Astrocyte (in vitro differentiated cells and primary cell): ENCODE measurements around the gene LCN1. TPM values are rescaled to one million over a fixed set of nuclear protein-coding genes. Genes with fewer than 3 reads are reported as not detected.
A peak's percentile ranks its signal among the peaks of the same experiment; 100 is the strongest.

ENCODE experiments used
- DNase-seq: peaks from one replicate; pipeline ENCODE4 v3.0.0-alpha.2; 2010; ENCODE audit warnings: low read depth
- FAIRE-seq: peaks from 2 replicates; lab custom pipeline; 2011; peaks lifted over from hg19 to GRCh38; lab: Jason Lieb, UNC
- H2AFZ ChIP-seq: 2 replicates; pipeline ENCODE4 v1.6.0; 2012; ENCODE audit warnings: low read depth, low read length, inconsistent platforms
- H3K27ac ChIP-seq: 2 replicates; pipeline ENCODE4 v1.5.1; 2011; ENCODE audit warnings: low read depth, low read length, inconsistent platforms
- H3K27me3 ChIP-seq: 2 replicates; pipeline ENCODE4 v1.6.0; 2011; ENCODE audit warnings: low read length, inconsistent platforms; ENCODE audit not compliant: insufficient read depth
- H3K36me3 ChIP-seq: 2 replicates; pipeline ENCODE4 v1.5.1; 2011; ENCODE audit warnings: low read length, inconsistent platforms; ENCODE audit not compliant: insufficient read depth
- H3K4me1 ChIP-seq: 2 replicates; pipeline ENCODE4 v1.5.1; 2011; ENCODE audit warnings: low read length, inconsistent platforms; ENCODE audit not compliant: insufficient read depth
- H3K4me2 ChIP-seq: 2 replicates; pipeline ENCODE4 v1.6.0; 2012; ENCODE audit warnings: low read length, inconsistent platforms
- H3K4me3 ChIP-seq: 2 replicates; pipeline ENCODE4 v1.5.1; 2011; ENCODE audit warnings: low read depth, mild to moderate bottlenecking, low read length, inconsistent platforms; ENCODE audit not compliant: insufficient read depth
- H3K79me2 ChIP-seq: 2 replicates; pipeline ENCODE4 v1.6.0; 2012; ENCODE audit warnings: mild to moderate bottlenecking, low read length, inconsistent platforms; ENCODE audit not compliant: insufficient read depth
- H3K9ac ChIP-seq: 2 replicates; pipeline ENCODE4 v1.6.0; 2012; ENCODE audit warnings: mild to moderate bottlenecking, low read length, inconsistent platforms
- H3K9me3 ChIP-seq: 2 replicates; pipeline ENCODE4 v1.5.1; 2012; ENCODE audit warnings: low read depth, mild to moderate bottlenecking, low read length, inconsistent platforms; ENCODE audit not compliant: insufficient read depth
- H4K20me1 ChIP-seq: 2 replicates; pipeline ENCODE4 v1.6.0; 2012; ENCODE audit warnings: low read length, inconsistent platforms; ENCODE audit not compliant: insufficient read depth
- H3K27ac Mint-ChIP-seq: one replicate; pipeline ENCODE4 v1.8.0; 2021; ENCODE audit warnings: mild to moderate bottlenecking, mixed read lengths; ENCODE audit not compliant: unreplicated experiment
- H3K27me3 Mint-ChIP-seq: one replicate; pipeline ENCODE4 v1.8.0; 2021; ENCODE audit warnings: low read depth, mixed read lengths; ENCODE audit not compliant: unreplicated experiment
- H3K36me3 Mint-ChIP-seq: one replicate; pipeline ENCODE4 v1.8.0; 2021; ENCODE audit warnings: low read depth, mixed read lengths; ENCODE audit not compliant: unreplicated experiment
- H3K4me1 Mint-ChIP-seq: one replicate; pipeline ENCODE4 v1.8.0; 2021; ENCODE audit warnings: low read depth, mixed read lengths; ENCODE audit not compliant: unreplicated experiment
- H3K4me3 Mint-ChIP-seq: one replicate; pipeline ENCODE4 v1.8.0; 2021; ENCODE audit warnings: mild to moderate bottlenecking, moderate library complexity, mixed read lengths; ENCODE audit not compliant: unreplicated experiment
- H3K9me3 Mint-ChIP-seq: one replicate; pipeline ENCODE4 v1.8.0; 2021; ENCODE audit warnings: mild to moderate bottlenecking, mixed read lengths; ENCODE audit not compliant: unreplicated experiment
- EZH2 ChIP-seq: IDR thresholded peaks from 2 replicates; pipeline ENCODE4 v1.6.1; 2012; ENCODE audit warnings: mild to moderate bottlenecking, low read length, inconsistent platforms; ENCODE audit not compliant: insufficient read depth
- total RNA-seq: library from RNA; stranded (reverse); gene quantifications from 2 replicates; pipeline ENCODE4 v1.2.1, GENCODE V29; 2021
- TF ChIP-seq, protein P1 (sequence below): IDR thresholded peaks from 2 replicates; pipeline ENCODE4 v1.5.1; 2011; ENCODE audit warnings: low read depth, mild to moderate bottlenecking, inconsistent platforms, low read length, moderate library complexity; ENCODE audit not compliant: insufficient read depth

LCN1 gene
- total RNA-seq, 1 donor from 2014 or later: not detected

DNA sequence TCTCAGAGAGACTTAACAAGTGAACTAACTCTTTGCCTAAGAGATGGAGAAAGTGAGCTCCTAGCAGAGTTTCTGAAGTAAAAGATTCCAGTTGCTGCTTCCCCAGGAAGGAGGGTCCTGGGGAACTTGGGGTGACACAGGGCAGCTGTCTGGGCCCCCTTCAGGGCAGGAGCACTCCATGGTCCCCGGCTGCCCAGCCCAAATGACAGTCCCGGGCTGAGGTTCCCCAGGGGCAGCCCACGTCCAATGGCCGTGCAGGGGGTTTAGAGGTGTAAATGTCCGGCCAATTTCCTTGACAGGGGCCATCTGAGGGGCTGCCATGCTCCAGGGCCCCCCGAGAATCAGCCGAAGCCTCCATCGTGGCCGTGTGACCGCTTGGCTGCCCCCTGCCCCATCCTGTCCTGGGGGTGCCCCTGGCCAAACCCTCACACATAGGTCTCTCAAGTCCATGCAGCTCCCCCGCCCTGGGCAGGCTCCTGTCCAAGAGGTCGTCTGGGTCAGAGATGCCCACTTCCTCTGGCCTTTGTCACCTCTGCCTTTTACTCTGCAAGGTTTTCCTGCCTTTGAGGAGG, 47.2 kb upstream of the LCN1 start:
- H3K79me2 ChIP-seq: no peaks in the 10 kb centered on the region
- Mint-ChIP-seq H3K27me3 (peaks cover 9% of the 10 kb centered on the region), H3K27ac (no peak overlapping the region), H3K36me3 (peaks cover 6% of the 10 kb centered on the region), H3K9me3 (no peaks in the 10 kb centered on the region), H3K4me3 (no peak overlapping the region), H3K4me1 (peaks cover 1% of the 10 kb centered on the region)
- no peaks in the 10 kb centered on the region for H3K27me3 ChIP-seq
- no peaks in the 10 kb centered on the region for H3K9me3 ChIP-seq
- H4K20me1 ChIP-seq: peaks cover 7% of the 10 kb centered on the region
- TF ChIP-seq, protein P1, sequence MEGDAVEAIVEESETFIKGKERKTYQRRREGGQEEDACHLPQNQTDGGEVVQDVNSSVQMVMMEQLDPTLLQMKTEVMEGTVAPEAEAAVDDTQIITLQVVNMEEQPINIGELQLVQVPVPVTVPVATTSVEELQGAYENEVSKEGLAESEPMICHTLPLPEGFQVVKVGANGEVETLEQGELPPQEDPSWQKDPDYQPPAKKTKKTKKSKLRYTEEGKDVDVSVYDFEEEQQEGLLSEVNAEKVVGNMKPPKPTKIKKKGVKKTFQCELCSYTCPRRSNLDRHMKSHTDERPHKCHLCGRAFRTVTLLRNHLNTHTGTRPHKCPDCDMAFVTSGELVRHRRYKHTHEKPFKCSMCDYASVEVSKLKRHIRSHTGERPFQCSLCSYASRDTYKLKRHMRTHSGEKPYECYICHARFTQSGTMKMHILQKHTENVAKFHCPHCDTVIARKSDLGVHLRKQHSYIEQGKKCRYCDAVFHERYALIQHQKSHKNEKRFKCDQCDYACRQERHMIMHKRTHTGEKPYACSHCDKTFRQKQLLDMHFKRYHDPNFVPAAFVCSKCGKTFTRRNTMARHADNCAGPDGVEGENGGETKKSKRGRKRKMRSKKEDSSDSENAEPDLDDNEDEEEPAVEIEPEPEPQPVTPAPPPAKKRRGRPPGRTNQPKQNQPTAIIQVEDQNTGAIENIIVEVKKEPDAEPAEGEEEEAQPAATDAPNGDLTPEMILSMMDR: no peak
- no peak for TF ChIP-seq EZH2
- no peak overlapping the region for H3K4me2 ChIP-seq
- no peak overlapping the region for H3K4me3 ChIP-seq
- no peak overlapping the region for H3K9ac ChIP-seq
- no peak overlapping the region for H2AFZ ChIP-seq
- no peak overlapping the region for H3K27ac ChIP-seq
- H3K36me3 ChIP-seq: no peaks in the 10 kb centered on the region
- DNase-seq: no peak
- H3K4me1 ChIP-seq: no peaks in the 10 kb centered on the region
- no peak for FAIRE-seq

DNA sequence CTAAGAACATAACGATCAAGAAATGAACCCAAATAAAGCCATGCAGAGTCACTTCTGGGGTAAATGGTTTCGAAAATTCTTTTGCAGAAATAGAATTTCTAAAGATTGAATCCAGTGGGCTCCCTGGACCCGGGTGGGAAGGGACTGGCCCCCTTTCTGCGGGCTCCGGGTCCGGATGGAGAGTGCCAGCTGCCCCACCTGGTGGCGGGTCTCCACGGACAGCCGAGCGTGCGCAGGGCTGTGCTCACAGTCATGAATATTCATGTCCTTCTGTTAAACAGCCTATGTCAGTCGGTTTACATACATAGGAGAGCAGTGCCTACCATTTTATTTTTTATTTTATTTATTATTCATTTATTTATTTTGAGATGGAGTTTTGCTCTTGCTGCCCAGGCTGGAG, 46.3 kb upstream of the LCN1 start:
- FAIRE-seq (no peak), DNase-seq (no peak)
- no peak overlapping the region for H3K4me3 Mint-ChIP-seq
- no peaks in the 10 kb centered on the region for H3K79me2 ChIP-seq
- TF ChIP-seq, protein P1: peak; percentile 20
- no peak for TF ChIP-seq EZH2
- no peak overlapping the region for H2AFZ ChIP-seq
- H3K27me3 ChIP-seq: no peaks in the 10 kb centered on the region
- H3K4me3 ChIP-seq: no peak overlapping the region
- H3K36me3 Mint-ChIP-seq: peaks cover 6% of the 10 kb centered on the region
- H4K20me1 ChIP-seq: peaks cover 7% of the 10 kb centered on the region
- H3K4me1 Mint-ChIP-seq: no peaks in the 10 kb centered on the region
- H3K9ac ChIP-seq: no peak overlapping the region
- H3K27ac ChIP-seq: no peak overlapping the region
- H3K9me3 Mint-ChIP-seq: no peaks in the 10 kb centered on the region
- H3K27me3 Mint-ChIP-seq: peaks cover 9% of the 10 kb centered on the region
- no peak overlapping the region for H3K27ac Mint-ChIP-seq
- H3K4me1 ChIP-seq: no peaks in the 10 kb centered on the region
- no peaks in the 10 kb centered on the region for H3K9me3 ChIP-seq
- no peaks in the 10 kb centered on the region for H3K36me3 ChIP-seq
- H3K4me2 ChIP-seq: no peak overlapping the region

- peaks cover 8% of the 10 kb centered on the region for H4K20me1 ChIP-seq
- peak; percentile 41 for DNase-seq
- no peaks in the 10 kb centered on the region for H3K27me3 ChIP-seq
- no peaks in the 10 kb centered on the region for H3K4me1 ChIP-seq
- no peaks in the 10 kb centered on the region for H3K79me2 ChIP-seq
- H3K4me3 ChIP-seq: no peak overlapping the region
- H3K4me1 Mint-ChIP-seq: no peaks in the 10 kb centered on the region
- TF ChIP-seq, protein P1: no peak
- TF ChIP-seq EZH2: no peak
- H3K36me3 Mint-ChIP-seq: no peaks in the 10 kb centered on the region
- no peak for FAIRE-seq
- no peaks in the 10 kb centered on the region for H3K9me3 Mint-ChIP-seq
- no peaks in the 10 kb centered on the region for H3K9me3 ChIP-seq
- H3K27ac ChIP-seq: no peak overlapping the region
- H3K9ac ChIP-seq: no peak overlapping the region
- H3K27me3 Mint-ChIP-seq: peaks cover 6% of the 10 kb centered on the region
- H3K36me3 ChIP-seq: no peaks in the 10 kb centered on the region
- no peak overlapping the region for H3K4me2 ChIP-seq
- H3K27ac Mint-ChIP-seq: no peak overlapping the region
- no peak overlapping the region for H2AFZ ChIP-seq
- H3K4me3 Mint-ChIP-seq: peak overlapping the region; percentile 8
Observed at GRCh38 chr9:135476561-135477355, 44.5 kb upstream of the LCN1 start.
